Bone marrow (tissue), 2 donors: ENCODE measurements around the gene TOR3A.

Experiments
- DNase-seq, 2 donors: peaks; one replicate each; lab custom pipeline; 2025; lab: John Stamatoyannopoulos, UW

The TOR3A gene

DNA sequence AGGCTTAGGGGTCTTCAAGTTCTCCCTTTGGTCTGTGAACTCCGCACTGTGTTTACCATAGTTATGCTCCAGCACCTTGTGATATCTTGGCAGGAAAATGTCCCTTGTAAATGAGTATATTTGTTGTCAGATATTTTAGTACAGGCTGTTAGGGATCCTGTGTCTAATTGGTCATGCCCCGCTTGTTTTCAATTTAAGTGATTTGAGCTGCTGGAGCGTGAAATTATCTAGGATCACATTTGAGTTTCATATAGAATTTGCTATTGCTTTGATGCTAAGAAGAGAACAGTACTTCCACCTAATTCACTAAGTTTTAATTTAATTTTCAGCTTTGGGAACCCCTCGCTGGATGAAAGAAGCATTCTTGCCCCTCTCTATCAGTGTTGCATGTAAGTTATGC is 15.4 kb upstream of the TOR3A start:
- no peak for DNase-seq

DNA sequence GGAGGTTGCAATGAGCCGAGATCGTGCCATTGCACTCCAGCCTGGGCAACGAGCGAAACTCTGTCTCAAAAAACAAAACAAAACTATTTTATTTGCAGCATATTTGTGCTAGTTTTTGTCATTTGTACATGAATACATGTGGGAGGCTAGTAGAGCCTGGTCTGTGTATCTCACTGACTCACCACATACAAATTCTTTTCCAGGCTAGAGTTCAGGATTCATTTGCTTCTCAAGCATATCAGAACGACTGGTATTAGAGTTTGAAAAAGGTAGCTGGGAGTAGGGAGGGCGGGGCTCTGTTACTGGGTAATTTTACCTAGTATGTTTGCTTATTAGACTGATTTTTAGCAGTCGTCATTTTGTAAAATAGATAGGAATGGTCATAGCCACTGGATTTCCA is 4.5 kb upstream of the TOR3A start:
- no peak for DNase-seq

DNA sequence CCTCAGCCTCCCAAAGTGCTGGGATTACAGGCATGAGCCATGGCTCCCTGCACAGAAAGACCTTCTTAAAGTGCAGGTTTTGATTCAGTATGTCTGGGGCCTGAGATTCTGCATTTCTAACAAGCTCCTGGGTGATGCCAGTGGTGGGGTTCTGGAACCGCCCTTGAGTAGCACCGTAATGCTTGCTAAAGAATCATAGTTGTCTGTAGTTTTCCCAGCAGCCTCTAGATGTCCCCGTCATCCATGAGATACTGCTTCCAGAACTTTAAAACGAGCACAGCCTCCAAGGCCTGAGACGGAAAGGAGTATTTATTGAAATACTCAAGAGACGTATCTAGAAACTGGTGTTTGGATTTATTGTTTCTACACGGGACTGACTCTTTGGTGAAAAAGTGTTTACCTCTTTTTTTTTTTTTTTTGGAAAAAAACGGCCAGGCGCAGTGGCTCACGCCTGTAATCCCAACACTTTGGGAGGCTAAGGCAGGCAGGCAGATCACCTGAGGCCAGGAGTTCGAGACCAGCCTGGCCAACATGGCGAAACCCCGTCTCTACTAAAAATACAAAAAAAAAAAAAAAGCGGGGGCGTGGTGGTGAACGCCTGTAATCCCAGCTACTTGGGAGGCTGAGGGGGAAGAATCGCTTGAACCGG is 2.6 kb upstream of the TOR3A start:
- peak in 1 of 2 donors; percentile 78 for DNase-seq

GRCh38 chr1:179080866-179081686 is 794 bp upstream of the TOR3A start:
- no peak for DNase-seq

DNA sequence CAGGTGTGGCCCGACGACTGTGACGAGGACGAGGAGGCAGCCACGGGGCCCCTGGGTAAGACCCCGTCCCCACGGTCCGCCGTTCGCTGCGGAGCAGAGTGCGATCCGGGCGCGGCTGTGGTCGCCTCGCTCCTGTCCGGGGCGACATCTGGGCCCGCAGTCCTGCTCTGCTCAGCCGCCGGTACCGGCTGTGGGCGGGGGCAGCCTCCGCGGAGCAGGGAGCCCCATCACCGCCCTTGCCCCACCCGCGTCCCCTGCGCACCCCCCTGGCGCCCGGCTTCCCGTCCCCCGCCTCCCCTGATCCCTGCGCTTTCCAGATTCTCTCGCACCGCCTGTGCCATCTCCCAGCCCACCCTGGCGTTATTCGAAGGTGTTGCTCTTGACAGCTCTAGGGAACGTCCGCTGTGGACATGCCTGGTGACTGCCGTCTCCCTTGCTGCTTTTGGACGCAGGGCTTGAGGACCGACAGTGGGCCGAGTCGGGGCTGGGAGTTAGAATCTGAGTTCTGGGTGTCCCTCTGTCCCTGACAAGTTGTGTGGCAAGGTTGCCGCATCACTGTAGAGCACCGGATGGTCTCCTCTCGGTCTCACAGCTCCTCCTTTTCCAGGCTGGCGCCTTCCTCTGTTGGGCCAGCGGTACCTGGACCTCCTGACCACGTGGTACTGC is 596 bp downstream of the TOR3A start:
- DNase-seq, result peak in 1 of 2 donors; percentile 35

- DNase-seq, result no peak
Measured at GRCh38 chr1:179082999-179083335, 1.1 kb downstream of the TOR3A start.

- no peak for DNase-seq
Measured at GRCh38 chr1:179083533-179083932, 1.7 kb downstream of the TOR3A start.

DNA sequence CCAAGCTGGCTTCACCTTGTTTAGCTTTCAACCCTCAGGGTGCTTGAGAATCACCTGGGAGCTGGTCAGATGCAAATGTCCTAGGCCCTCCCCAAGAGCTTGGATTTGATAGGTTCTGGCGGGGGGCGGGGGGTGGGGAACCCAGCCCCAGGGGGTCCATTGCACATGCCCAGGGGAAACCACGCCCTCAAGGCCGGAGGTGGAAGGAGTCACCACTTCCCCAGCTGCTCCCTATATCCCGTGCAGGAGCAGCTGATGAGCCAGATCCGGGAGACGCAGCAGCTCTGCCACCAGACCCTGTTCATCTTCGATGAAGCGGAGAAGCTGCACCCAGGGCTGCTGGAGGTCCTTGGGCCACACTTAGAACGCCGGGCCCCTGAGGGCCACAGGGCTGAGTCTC is 5.8 kb downstream of the TOR3A start:
- no peak for DNase-seq

DNA sequence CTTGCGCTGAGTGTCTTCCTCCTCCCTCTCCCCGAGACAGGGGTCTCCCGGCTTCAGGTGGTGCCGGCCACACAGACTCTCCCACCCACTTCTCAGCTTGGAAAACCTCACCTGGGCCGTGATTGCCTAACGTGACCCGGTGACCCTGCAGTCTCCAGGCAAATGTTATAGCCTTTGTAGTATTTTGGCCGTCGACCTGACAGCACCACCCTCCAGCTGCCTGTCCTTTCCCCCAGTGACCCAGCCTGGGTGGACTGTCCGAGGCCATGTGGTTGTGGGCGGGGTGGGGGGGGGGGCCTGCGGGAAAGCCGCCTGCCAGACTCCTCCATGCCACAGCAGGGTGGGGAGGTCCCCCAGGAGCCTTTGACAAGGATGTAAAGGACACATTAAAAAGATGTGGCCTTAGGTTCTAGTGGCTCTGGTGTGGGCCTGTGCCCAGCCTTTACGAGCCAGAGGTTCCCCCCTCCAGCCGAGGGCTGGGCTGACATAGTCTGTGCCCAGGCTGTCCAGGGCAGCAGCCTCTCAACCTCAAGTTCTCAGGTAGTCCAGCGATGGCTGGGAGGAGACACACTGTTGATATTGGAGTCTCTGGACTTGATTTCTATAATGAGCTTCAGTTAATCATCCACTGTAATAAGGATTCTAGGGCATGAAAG is 8.1 kb downstream of the TOR3A start:
- no peak for DNase-seq

DNA sequence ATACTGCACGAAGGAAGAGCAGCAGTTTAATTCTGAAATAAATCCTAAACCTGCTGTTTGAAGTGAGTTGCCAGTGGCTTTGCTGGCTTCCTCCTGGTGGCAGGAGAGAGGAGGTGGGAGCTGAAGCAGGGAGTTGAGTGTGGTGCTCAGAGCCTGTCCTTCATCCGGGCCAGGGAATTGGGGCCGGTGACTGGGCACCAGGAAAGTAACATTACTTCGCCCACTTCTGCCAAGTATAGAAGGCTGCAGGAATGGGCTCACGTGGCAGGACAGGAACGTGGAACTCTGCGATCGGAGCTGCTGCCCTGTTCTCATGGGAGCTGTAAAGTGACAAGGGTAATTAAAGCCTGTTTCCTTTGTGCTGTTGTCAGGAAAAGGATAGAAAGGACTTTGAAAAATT is 8.7 kb downstream of the TOR3A start:
- DNase-seq, result no peak

- DNase-seq, result no peak
Measured at GRCh38 chr1:179090923-179091322, 9.1 kb downstream of the TOR3A start.

DNA sequence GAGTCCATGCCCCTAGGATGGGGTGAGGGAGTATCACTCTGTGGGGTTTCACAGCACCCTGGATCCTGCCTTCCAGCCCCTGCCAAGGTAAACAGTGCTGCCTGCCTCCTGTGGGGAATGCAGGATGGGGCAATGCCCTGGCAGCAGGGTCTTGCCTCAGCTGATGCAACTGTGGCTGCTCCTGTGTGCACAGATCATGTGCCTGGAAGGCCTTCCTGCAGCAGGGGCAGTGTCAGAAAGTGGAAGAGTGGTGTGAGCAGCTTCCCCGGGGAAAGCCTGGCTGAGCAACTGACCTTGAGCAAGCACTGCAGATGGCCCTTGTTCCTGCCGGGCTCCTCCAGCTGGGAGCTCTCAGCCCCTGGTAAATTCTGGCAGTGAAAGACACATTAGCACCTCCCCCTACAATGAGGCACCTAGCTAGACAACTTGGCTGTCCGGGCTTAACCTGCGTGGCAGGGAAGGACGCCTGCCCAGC is 9.9 kb downstream of the TOR3A start:
- DNase-seq, result no peak

GRCh38 chr1:179092896-179093461 is 11.1 kb downstream of the TOR3A start:
- DNase-seq, result no peak

DNA sequence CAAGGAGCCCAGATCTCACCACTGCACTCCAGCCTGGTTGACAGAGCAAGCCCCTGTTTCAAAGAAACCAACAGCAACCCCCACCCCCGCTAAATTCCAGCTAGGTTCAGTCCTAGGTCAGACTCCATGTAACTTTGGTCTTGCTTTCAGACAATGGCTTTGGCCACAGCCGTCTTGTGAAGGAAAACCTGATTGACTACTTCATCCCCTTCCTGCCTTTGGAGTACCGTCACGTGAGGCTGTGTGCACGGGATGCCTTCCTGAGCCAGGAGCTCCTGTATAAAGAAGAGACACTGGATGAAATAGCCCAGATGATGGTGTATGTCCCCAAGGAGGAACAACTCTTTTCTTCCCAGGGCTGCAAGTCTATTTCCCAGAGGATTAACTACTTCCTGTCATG is 12.9 kb downstream of the TOR3A start:
- DNase-seq, result no peak

DNA sequence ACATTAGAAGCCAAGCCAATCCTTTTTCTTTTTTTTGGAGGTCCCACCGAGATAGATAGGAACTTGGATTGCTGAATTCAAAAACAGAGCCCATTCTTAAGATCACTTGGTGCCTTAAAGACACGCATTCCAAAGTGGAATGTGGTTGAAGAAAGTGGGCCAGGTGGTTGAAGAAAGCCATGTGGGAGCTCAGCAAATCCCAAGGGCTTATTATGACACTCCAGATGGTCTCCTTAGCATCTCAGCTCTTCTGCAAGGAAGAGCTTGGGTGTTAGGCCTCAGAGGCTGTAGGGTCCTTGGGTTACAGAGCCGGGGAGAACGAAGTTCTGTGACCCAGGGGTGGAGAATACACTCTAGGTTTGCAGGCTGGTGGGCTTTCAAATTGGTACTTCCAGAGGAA is 13.5 kb downstream of the TOR3A start:
- DNase-seq, result no peak

DNA sequence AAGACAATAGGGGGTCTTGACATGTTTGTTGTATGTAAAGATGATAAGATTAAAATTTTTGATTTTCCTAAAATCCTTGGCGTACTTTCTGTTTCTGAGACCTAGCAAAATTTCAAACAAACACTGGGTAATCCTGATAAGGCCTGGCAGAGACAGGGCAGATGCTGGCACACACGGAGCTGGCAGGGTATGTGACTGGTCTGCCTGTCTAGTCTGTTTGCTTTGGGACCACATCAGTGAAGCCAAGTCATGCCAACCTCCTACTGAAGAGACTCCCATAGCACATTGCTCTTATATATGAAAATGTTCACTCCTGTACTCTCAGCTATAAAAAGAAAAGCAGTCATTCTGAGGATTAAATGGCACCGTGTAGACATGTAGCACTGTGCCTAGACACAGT is 14.1 kb downstream of the TOR3A start:
- no peak for DNase-seq

DNA sequence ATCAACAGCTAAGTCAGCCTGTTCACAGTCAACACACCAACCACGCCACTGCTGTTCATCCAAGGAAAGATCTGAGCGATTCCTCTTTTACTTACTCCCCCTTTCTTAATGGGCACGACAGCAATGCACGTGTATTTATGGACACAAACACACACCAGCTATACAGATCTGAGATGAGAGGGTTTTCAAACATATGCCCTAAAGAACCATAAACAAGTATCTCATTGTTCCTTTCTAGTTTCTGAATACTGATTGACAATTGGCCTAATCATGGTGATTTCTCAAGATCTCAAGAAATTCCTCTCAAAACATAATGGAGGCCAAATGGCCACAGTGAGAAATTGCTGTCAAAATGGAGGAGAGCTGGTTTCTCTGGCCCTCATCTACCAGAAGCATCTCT is 18.0 kb downstream of the TOR3A start:
- DNase-seq, result no peak

- DNase-seq, result no peak
Measured at GRCh38 chr1:179101566-179101965, 19.7 kb downstream of the TOR3A start.

DNA sequence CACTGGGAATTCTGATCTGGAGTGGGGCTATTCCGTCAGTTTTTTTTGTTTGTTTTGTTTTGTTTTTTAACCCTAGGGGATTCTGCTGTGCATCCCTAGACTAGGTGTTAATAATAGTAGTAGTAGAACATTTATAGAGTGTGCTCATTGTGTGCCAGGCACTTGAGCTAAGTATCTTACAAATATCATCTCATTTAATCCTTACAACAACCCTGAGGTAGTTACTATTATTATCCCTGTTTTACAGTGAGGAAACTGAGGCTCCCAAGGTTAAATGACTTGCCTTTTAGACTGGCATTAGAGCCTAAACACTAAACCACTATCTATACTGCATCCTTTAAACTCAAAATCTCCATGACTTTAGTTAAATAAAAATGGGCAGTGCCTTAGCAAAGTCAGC is 22.1 kb downstream of the TOR3A start:
- no peak for DNase-seq

GRCh38 chr1:179104611-179105250 is 22.9 kb downstream of the TOR3A start:
- DNase-seq, result no peak

DNA sequence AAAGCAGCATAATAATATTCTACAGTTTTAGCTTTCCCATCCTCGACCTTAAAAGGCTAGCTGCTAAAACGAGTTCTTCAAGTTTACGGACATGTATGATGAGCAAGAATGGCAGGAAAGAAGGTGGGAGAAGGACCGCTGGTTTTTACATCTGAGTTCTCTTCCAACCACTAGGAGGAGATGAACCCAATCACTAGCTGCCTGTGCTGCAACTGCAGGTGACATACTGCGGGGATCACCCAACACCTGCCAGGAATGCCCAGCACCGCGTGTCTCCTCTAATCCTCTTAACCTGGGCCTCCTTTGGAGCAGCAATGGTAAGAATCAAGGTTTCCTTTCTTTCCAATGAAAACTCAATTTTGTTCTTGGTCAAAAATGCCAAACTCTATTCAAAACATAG is 23.5 kb downstream of the TOR3A start:
- DNase-seq, result no peak
